Sigmoid colon (tissue), 7 donors: ENCODE measurements around the gene AGMAT. TPM values are rescaled to one million over a fixed set of nuclear protein-coding genes. Genes with fewer than 3 reads are reported as not detected.

Experiments used
- DNase-seq: peaks from one replicate; pipeline ENCODE4 v3.0.0-alpha.2; 2019
- H3K27ac ChIP-seq, 4 donors: fragments of 200-600 bp; sonication (generic); one replicate each; pipeline ENCODE4 v1.5.1; 2016 to 2019; ENCODE audit warnings: mild to moderate bottlenecking in 1 of 4
- H3K27me3 ChIP-seq, 3 donors: fragments of 200-600 bp; sonication (generic); one replicate each; pipeline ENCODE4 v1.5.1; 2019; ENCODE audit warnings: mild to moderate bottlenecking in 1 of 3
- H3K36me3 ChIP-seq, 4 donors: fragments of 200-600 bp; sonication (generic); one replicate each; pipeline ENCODE4 v1.5.1; 2016 to 2019
- H3K4me1 ChIP-seq, 4 donors: fragments of 200-600 bp; sonication (generic); one replicate each; pipeline ENCODE4 v1.5.1; 2017 to 2019
- H3K4me3 ChIP-seq, 4 donors: fragments of 200-600 bp; sonication (generic); one replicate each; pipeline ENCODE4 v1.5.1; 2017 to 2019; ENCODE audit warnings: mild to moderate bottlenecking in 2 of 4, moderate library complexity in 1 of 4
- H3K9me3 ChIP-seq, 4 donors: fragments of 200-600 bp in 3 of 4; sonication (generic) in 3 of 4; one replicate each; pipeline versions ENCODE4 v1.5.1 to v1.6.1; 2013 to 2019
- EP300 ChIP-seq, 4 donors: sonication (generic); formaldehyde crosslinking; IDR thresholded peaks; one replicate each; pipeline ENCODE4 v1.6.1; 2017; ENCODE audit warnings: antibody characterized with exemption in 4 of 4
- POLR2A ChIP-seq, 2 donors: fragments of 450-650 bp; IDR thresholded peaks; one replicate each; pipeline ENCODE4 v1.6.1; 2016; ENCODE audit warnings: antibody characterized with exemption in 2 of 2, mild to moderate bottlenecking in 2 of 2, moderate library complexity in 2 of 2
- POLR2AphosphoS5 ChIP-seq, 4 donors: sonication (generic); formaldehyde crosslinking; IDR thresholded peaks; one replicate each; pipeline ENCODE4 v1.6.1; 2017; ENCODE audit warnings: antibody characterized with exemption in 4 of 4
- WGBS, 2 donors: extraction: QIAGEN DNeasy Blood & Tissue Kit; methylation state at CpG; one replicate each; pipeline ENCODE4 v1.1.7; 2013; 5-methylcytosine and 5-hydroxymethylcytosine counted together
- intact Hi-C: fragments of 100-400 bp; cut with DNase I; formaldehyde crosslinking; loops from one replicate; pipeline ENCODE4 v1.15.1; 2023
- polyA plus RNA-seq, 3 donors: library from polyadenylated mRNA; stranded (reverse); fragments of 200-250 nt; gene quantifications; one replicate each; pipeline ENCODE4 v1.2.3, GENCODE V29; 2013
- total RNA-seq, 4 donors: library from RNA; depleted of rRNA; stranded (reverse); fragments of >200 nt; gene quantifications; one replicate each; pipeline ENCODE4 v1.1.0, GENCODE V29; 2016
- TF ChIP-seq, protein P1 (sequence below), 4 experiments: fragments of 450-650 bp in 3 of 4; fragments of 200-600 bp in 1 of 4; IDR thresholded peaks; one replicate each; pipeline ENCODE4 v1.5.1; 2016 to 2019; ENCODE audit warnings: antibody characterized with exemption in 4 of 4, mild to moderate bottlenecking in 3 of 4, moderate library complexity in 2 of 4
- donor health status: healthy with polysubstance abuse.
- donor health status: Bipolar disorder and iron deficiency.
- donor health status: healthy.

Gene AGMAT
- total and polyA plus RNA-seq, 7 donors, result 0.14 to 18.3 (median 8.9) TPM; not detected in 3

DNA sequence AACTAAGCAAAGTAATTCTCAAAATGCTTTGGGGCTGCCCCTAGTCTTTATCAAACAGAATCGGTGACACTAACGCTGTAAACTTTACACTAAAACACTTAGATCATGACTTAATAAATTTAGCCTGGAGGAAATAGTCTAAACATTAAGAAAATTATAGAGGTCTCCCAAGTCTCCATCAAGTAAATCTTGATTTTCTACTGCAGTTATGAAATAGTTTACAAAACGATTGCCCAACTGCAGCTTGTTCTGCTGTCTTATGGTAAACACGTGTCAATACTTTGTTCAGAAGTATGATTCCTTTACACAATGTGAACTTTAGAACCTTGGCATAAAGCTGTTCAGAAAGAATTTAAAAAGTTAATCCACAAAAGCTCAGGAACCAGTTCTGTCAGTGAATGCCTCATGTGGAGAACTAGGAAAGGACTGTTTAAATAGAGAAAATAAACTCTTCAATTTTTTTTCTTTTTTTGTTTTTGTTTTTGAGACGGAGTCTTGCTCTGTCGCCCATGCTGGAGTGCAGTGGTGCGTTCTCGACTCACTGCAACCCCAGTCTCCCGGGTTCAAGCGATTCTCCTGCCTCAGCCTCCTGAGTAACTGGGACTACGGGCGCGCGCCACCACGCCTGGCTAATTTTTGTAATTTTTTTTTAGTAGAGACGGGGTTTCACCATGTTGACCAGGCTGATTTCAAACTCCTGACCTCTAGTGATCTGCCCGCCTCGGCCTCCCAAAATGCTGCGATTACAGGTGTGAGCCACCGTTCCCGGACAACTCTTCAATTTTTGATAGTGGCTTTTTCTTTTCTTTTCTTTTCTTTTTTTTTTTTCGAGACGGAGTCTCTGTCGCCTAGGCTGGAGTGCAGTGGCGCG is 34.0 kb upstream of the AGMAT start:
- Histone ChIP-seq H3K4me1 (peaks cover 0 to 60% (median 44%) of the 10 kb centered on the region in 4 donors), H3K27me3 (no peaks in the 10 kb centered on the region), H3K4me3 (peak overlapping the region; percentile 63 to 99 (median 88)), H3K27ac (peak overlapping the region; percentile 94 to 99 (median 96)), H3K36me3 (peaks cover 0 to 3% (median 0%) of the 10 kb centered on the region in 4 donors), H3K9me3 (no peaks in the 10 kb centered on the region)
- no peak for DNase-seq
- TF ChIP-seq POLR2AphosphoS5 (IDR thresholded peaks at IDR 0.05), result peak; percentile 13 to 64 (median 31)
- TF ChIP-seq, protein P1, sequence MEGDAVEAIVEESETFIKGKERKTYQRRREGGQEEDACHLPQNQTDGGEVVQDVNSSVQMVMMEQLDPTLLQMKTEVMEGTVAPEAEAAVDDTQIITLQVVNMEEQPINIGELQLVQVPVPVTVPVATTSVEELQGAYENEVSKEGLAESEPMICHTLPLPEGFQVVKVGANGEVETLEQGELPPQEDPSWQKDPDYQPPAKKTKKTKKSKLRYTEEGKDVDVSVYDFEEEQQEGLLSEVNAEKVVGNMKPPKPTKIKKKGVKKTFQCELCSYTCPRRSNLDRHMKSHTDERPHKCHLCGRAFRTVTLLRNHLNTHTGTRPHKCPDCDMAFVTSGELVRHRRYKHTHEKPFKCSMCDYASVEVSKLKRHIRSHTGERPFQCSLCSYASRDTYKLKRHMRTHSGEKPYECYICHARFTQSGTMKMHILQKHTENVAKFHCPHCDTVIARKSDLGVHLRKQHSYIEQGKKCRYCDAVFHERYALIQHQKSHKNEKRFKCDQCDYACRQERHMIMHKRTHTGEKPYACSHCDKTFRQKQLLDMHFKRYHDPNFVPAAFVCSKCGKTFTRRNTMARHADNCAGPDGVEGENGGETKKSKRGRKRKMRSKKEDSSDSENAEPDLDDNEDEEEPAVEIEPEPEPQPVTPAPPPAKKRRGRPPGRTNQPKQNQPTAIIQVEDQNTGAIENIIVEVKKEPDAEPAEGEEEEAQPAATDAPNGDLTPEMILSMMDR (IDR thresholded peaks at IDR 0.05), result no peak
- WGBS, 2 donors, result 59 to 67% methylated on average over 26 of the region's 26 CpGs
- intact Hi-C loops, result loop anchor here (5.0 kb wide), 3 partner anchors 68 to 92 kb away; partner anchors contain the start of gene DNAJC16

DNA sequence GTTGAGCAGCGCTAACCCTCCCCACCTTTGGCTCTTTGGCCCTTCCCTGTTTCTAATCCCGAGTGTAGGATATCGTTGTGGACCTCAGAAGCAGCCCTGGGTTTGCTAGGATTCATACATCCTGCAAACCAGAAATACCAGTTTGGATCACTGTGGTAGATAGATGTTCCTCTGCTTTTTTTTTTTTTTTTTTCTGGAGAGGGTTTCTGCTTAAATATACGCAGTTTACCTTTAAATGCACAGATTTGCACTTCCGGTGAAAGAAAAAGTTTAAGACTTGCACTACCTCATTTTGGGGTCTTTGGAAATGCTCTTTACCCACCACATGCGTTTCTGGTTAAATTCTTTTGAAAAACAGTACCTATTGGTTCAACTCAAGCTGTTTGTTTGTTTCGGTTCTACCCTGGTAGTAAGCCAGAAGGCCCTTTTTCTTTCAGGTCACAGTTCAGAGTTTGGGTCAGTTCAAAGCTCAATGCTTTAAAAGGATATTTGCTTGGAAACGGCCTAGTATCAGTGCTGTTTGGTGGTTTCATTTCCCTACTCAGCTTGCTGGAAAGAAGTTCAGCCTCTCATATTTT is 33.3 kb upstream of the AGMAT start:
- intact Hi-C loops, result loop anchor here (5.0 kb wide), 3 partner anchors 69 to 91 kb away; partner anchors contain the start of gene DNAJC16
- Histone ChIP-seq H3K4me1 (peaks cover 0 to 57% (median 43%) of the 10 kb centered on the region in 4 donors), H3K4me3 (peak overlapping the region; percentile 63 to 99 (median 88)), H3K9me3 (no peaks in the 10 kb centered on the region), H3K27me3 (no peaks in the 10 kb centered on the region), H3K27ac (peak overlapping the region; percentile 94 to 99 (median 96)), H3K36me3 (peaks cover 0 to 3% (median 0%) of the 10 kb centered on the region in 4 donors)
- no peak for TF ChIP-seq POLR2A (IDR thresholded peaks at IDR 0.05)
- TF ChIP-seq POLR2AphosphoS5 (IDR thresholded peaks at IDR 0.05), result no peak
- TF ChIP-seq, protein P1 (IDR thresholded peaks at IDR 0.05), result no peak
- no peak for TF ChIP-seq EP300 (IDR thresholded peaks at IDR 0.05)
- no peak for DNase-seq
- WGBS, 2 donors, result 0 to 1% methylated on average over 8 of the region's 8 CpGs

DNA sequence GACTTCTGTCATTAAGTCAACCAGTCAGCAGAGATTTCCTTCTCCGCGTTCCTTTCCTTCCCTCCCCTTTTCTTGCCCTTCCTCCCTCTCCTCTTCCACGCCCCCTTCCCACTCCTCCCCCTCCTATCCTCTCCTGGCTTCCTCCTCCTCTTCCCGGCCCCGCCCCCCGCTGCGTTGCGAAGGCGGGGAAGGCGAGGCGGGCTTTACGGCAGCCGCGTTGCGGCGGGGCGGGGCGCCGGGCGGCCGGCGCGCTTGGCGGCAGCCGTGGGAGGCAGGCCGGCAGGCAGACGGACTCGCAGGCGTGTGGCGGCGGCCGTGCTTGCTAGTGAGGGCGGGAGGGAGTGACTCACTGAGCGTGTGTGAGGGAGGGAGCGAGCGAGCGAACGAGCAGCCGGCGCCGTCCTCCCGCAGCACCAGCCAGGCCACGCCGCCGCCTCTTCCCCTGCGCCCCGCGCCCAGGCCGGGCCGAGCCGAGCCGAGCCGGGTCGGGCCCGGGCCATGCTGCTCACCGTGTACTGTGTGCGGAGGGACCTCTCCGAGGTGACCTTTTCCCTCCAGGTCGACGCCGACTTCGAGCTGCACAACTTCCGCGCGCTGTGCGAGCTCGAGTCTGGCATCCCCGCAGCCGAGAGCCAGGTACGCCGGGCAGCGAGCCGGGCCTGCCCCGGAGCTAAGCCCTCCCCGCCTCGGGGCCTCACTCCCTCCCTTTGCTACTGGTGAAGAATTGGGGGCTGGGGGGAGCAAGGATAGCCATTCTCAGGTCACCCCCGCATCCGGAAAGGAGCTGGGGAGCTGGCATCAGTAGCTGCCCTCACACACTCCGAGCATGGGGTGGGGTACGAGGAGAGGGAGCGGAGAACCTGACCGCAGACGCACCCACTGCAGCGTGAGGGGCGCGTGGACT is 32.6 kb upstream of the AGMAT start, which contains the start of gene DDI2:
DDI2 (plus strand) TSS at position 286 of the 904 bp plus-strand sequence; CDS start at position 499, 213 bp downstream.
- Histone ChIP-seq H3K4me3 (peak within 1 kb of the TSS; percentile 63 to 99 (median 88)), H3K9me3 (no peaks in the 10 kb centered on the region), H3K27ac (peak within 1 kb of the TSS; percentile 94 to 99 (median 96)), H3K36me3 (peaks cover 0 to 3% (median 0%) of the 10 kb centered on the region in 4 donors), H3K4me1 (peaks cover 0 to 49% (median 40%) of the 10 kb centered on the region in 4 donors), H3K27me3 (no peaks in the 10 kb centered on the region)
- DNase-seq, result peak; percentile 98
- TF ChIP-seq POLR2AphosphoS5 (IDR thresholded peaks at IDR 0.05), result peak; percentile 82 to 94 (median 92)
- peak in 1 of 2 donors; percentile 5 for TF ChIP-seq POLR2A (IDR thresholded peaks at IDR 0.05)
- TF ChIP-seq EP300 (IDR thresholded peaks at IDR 0.05), result peak in 1 of 4 donors; percentile 23
- TF ChIP-seq, protein P1 (IDR thresholded peaks at IDR 0.05), result no peak
- intact Hi-C loops, result loop anchor here (2.0 to 5.0 kb wide), 5 partner anchors 15 to 231 kb away; partner anchors contain the start of gene DNAJC16
- WGBS, 2 donors, result 1% methylated on average over 86 of the region's 86 CpGs
